IMR-90 (cell line): Measurements from ENCODE around the gene NPAP1. TPM values are rescaled to one million over a fixed set of nuclear protein-coding genes. Genes with fewer than 3 reads are reported as not detected.

Source experiments
- ATAC-seq: fragments of 200-7000 bp; cut with Tn5 transposase; 2 replicates; pipeline ENCODE4 v1.9.1; 2020; ENCODE audit warnings: low read depth, mild to moderate bottlenecking, moderate library complexity
- BruUV-seq: library from RNA; stranded (reverse); fragments of 400-500 nt; replicated peaks from 2 replicates; lab custom pipeline; 2021; lab: Mats Ljungman, UMichigan
- CTCF ChIA-PET: fragments of 300-600 bp; formaldehyde crosslinking; extraction: SDS; loops from one replicate; lab custom pipeline; 2021; ENCODE audit warnings: antibody characterized with exemption; lab: Yijun Ruan, JAX
- POLR2A ChIA-PET: fragments of 300-600 bp; sonication (Branson Sonifier 250); formaldehyde crosslinking; loops from one replicate; lab custom pipeline; 2022; ENCODE audit warnings: antibody characterized with exemption; ENCODE audit not compliant: unreplicated experiment; lab: Charles Lee
- DNase-seq: peaks from one replicate; pipeline ENCODE4 v3.0.0; 2013
- H2AFZ ChIP-seq: replicated peaks from 2 replicates; pipeline ENCODE3; 2013; ENCODE audit warnings: low read length, mild to moderate bottlenecking; ENCODE audit not compliant: poor library complexity
- H2AK5ac ChIP-seq: 2 replicates; pipeline ENCODE4 v1.6.1; 2013; ENCODE audit warnings: low read depth, low read length, inconsistent platforms
- H2AK9ac ChIP-seq: replicated peaks from 2 replicates; pipeline ENCODE3; 2013; ENCODE audit warnings: mild to moderate bottlenecking, low read depth, low read length, moderate library complexity; ENCODE audit not compliant: poor library complexity
- H2BK120ac ChIP-seq: 2 replicates; pipeline ENCODE4 v1.6.1; 2013; ENCODE audit warnings: low read depth, low read length, inconsistent platforms
- H2BK15ac ChIP-seq: 3 replicates; pipeline ENCODE4 v1.6.1; 2013; ENCODE audit warnings: low read depth, low read length, inconsistent platforms
- H2BK20ac ChIP-seq: 2 replicates; pipeline ENCODE4 v1.6.1; 2013; ENCODE audit warnings: low read depth, mild to moderate bottlenecking, inconsistent platforms, low read length, moderate library complexity
- H2BK5ac ChIP-seq: 2 replicates; pipeline ENCODE4 v1.6.1; 2013; ENCODE audit warnings: mild to moderate bottlenecking, low read depth, low read length, inconsistent platforms; ENCODE audit not compliant: poor library complexity, severe bottlenecking
- H3K14ac ChIP-seq: replicated peaks from 2 replicates; pipeline ENCODE4 v1.6.1; 2013; ENCODE audit warnings: low read depth, low read length, inconsistent platforms
- H3K18ac ChIP-seq: 2 replicates; pipeline ENCODE4 v1.6.1; 2013; ENCODE audit warnings: low read depth, low read length, control low read depth
- H3K23ac ChIP-seq: 2 replicates; pipeline ENCODE4 v1.6.1; 2013; ENCODE audit warnings: low read depth, low read length, inconsistent platforms
- H3K27ac ChIP-seq: 2 replicates; pipeline ENCODE4 v1.5.1; 2013; ENCODE audit warnings: mild to moderate bottlenecking, control low read depth, low read length; ENCODE audit not compliant: insufficient read depth
- H3K27me3 ChIP-seq: 2 replicates; pipeline ENCODE4 v1.6.1; 2013; ENCODE audit warnings: low read length; ENCODE audit not compliant: control insufficient read depth, insufficient read depth
- H3K36me3 ChIP-seq: 2 replicates; pipeline ENCODE4 v1.6.1; 2013; ENCODE audit warnings: low read length, mixed read lengths; ENCODE audit not compliant: control insufficient read depth, insufficient read depth
- H3K4ac ChIP-seq: 2 replicates; pipeline ENCODE4 v1.6.1; 2013; ENCODE audit warnings: low read depth, low read length, inconsistent platforms
- H3K4me1 ChIP-seq: 2 replicates; pipeline ENCODE4 v1.6.1; 2013; ENCODE audit warnings: low read length, mixed read lengths; ENCODE audit not compliant: control insufficient read depth, insufficient read depth
- H3K4me2 ChIP-seq: 2 replicates; pipeline ENCODE4 v1.6.1; 2013; ENCODE audit warnings: low read depth, mild to moderate bottlenecking, control low read depth, low read length, moderate library complexity
- H3K4me3 ChIP-seq: 2 replicates; pipeline ENCODE4 v1.5.1; 2013; ENCODE audit warnings: low read depth, mild to moderate bottlenecking, control low read depth, low read length, moderate library complexity; ENCODE audit not compliant: insufficient read depth
- H3K56ac ChIP-seq: 2 replicates; pipeline ENCODE4 v1.6.1; 2013; ENCODE audit warnings: low read length, inconsistent platforms; ENCODE audit not compliant: insufficient read depth; ENCODE audit errors: extremely low read depth
- H3K79me1 ChIP-seq, 2 experiments: 2 replicates each; pipeline ENCODE4 v1.6.1; 2013; ENCODE audit warnings: low read length in 2 of 2, inconsistent platforms in 1 of 2, low read depth in 1 of 2
- H3K9ac ChIP-seq: 2 replicates; pipeline ENCODE4 v1.6.1; 2013; ENCODE audit warnings: low read depth, low read length, control low read depth
- H3K9me1 ChIP-seq: 2 replicates; pipeline ENCODE4 v1.6.1; 2013; ENCODE audit warnings: low read length, inconsistent platforms; ENCODE audit not compliant: insufficient read depth
- H3K9me3 ChIP-seq: 2 replicates; pipeline ENCODE4 v1.6.1; 2013; ENCODE audit warnings: low read length; ENCODE audit not compliant: control insufficient read depth, insufficient read depth
- H4K20me1 ChIP-seq: 2 replicates; pipeline ENCODE4 v1.6.1; 2013; ENCODE audit warnings: low read length, inconsistent platforms; ENCODE audit not compliant: insufficient read depth
- H4K5ac ChIP-seq: 2 replicates; pipeline ENCODE4 v1.6.1; 2013; ENCODE audit warnings: mild to moderate bottlenecking, low read depth, low read length, control low read depth
- H4K8ac ChIP-seq, 2 experiments: 2 replicates each; pipeline ENCODE4 v1.6.1; 2013; ENCODE audit warnings: low read depth in 2 of 2, low read length in 2 of 2, control low read depth in 1 of 2, inconsistent platforms in 1 of 2
- H4K91ac ChIP-seq: 2 replicates; pipeline ENCODE4 v1.6.1; 2013; ENCODE audit warnings: low read depth, low read length, inconsistent platforms; ENCODE audit not compliant: insufficient read depth
- BHLHE40 ChIP-seq: fragments of 150-350 bp; IDR thresholded peaks from 2 replicates; pipeline ENCODE4 v1.6.1; 2016; ENCODE audit warnings: mild to moderate bottlenecking, low read depth, low read length
- CHD1 ChIP-seq: IDR thresholded peaks from 2 replicates; pipeline ENCODE4 v1.6.1; 2012; ENCODE audit warnings: low read depth, low read length, improper control_type of control experiment
- ELK1 ChIP-seq: fragments of 150-350 bp; IDR thresholded peaks from 2 replicates; pipeline ENCODE4 v1.6.1; 2016; ENCODE audit warnings: low read depth, mild to moderate bottlenecking, low read length, moderate library complexity, borderline replicate concordance
- MAFK ChIP-seq: IDR thresholded peaks from 2 replicates; pipeline ENCODE4 v1.6.1; 2012; ENCODE audit warnings: low read depth, low read length, improper control_type of control experiment
- POLR2A ChIP-seq: IDR thresholded peaks from 2 replicates; pipeline ENCODE4 v1.6.1; 2012; ENCODE audit warnings: mild to moderate bottlenecking, low read depth, low read length
- RAD21 ChIP-seq: IDR thresholded peaks from 2 replicates; pipeline ENCODE4 v1.6.1; 2012; ENCODE audit warnings: low read length, improper control_type of control experiment
- RCOR1 ChIP-seq: IDR thresholded peaks from 2 replicates; pipeline ENCODE4 v1.6.1; 2012; ENCODE audit warnings: mild to moderate bottlenecking, low read length, improper control_type of control experiment; ENCODE audit not compliant: insufficient replicate concordance
- RFX5 ChIP-seq: IDR thresholded peaks from 2 replicates; pipeline ENCODE4 v1.8.0; 2012; ENCODE audit warnings: low read depth, mild to moderate bottlenecking, low read length, moderate library complexity
- SMC3 ChIP-seq: fragments of 150-350 bp; IDR thresholded peaks from 2 replicates; pipeline ENCODE4 v1.6.1; 2016; ENCODE audit warnings: low read depth, mild to moderate bottlenecking, antibody characterized with exemption, low read length, moderate library complexity
- WGBS, 2 experiments: methylation state at CpG; one replicate each; pipeline versions ENCODE4 v1.1.5 to v1.1.7; 2013; ENCODE audit warnings: missing lambda C conversion rate in 2 of 2; ENCODE audit not compliant: insufficient read length in 1 of 2; ENCODE audit errors: extremely low coverage in 2 of 2; 5-methylcytosine and 5-hydroxymethylcytosine counted together
- dilution Hi-C: fragments of 300-500 bp; cut with HindIII; formaldehyde crosslinking; loops from one replicate; pipeline ENCODE4 v1.14.3; 2018; ENCODE audit warnings: low sequenced_read_pairs; ENCODE audit not compliant: unreplicated experiment
- in situ Hi-C: fragments of 300-500 bp; cut with MboI; formaldehyde crosslinking; loops from 3 replicates; pipeline ENCODE4 v1.14.3; 2019; ENCODE audit warnings: low sequenced_read_pairs, inconsistent platforms, mixed read lengths
- intact Hi-C: fragments of 100-400 bp; cut with micrococcal nuclease; formaldehyde crosslinking; loops from 2 replicates; pipeline ENCODE4 v1.10.0; 2022
- polyA plus RNA-seq, 3 experiments: library from polyadenylated mRNA; depleted of rRNA; stranded (reverse); fragments of >200 nt; gene quantifications; 2 replicates each; pipeline ENCODE4 v1.2.3, GENCODE V29; 2012; ENCODE audit warnings: low replicate concordance in 1 of 3
- total RNA-seq: library from RNA; depleted of rRNA; stranded (reverse); fragments of >200 nt; gene quantifications from 2 replicates; pipeline ENCODE4 v1.2.3, GENCODE V29; 2012

NPAP1 gene
- total and polyA plus RNA-seq, 2 of the 4 experiments (the other 2 are of a cell fraction) = not detected

GRCh38 chr15:24662991-24663390 is 12.6 kb upstream of the NPAP1 start:
- BruUV-seq = no TSS peak
- no peak for ATAC-seq
- ChIA-PET POLR2A (no interaction called here), CTCF (no interaction called here)
- Histone ChIP-seq H3K4me2 (no peak overlapping the region), H4K20me1 (no peaks in the 10 kb centered on the region), H3K23ac (no peak overlapping the region), H2AK5ac (no peak overlapping the region), H3K27ac (no peak overlapping the region), H3K14ac (no peak overlapping the region), H3K18ac (no peak overlapping the region), H3K4me1 (no peaks in the 10 kb centered on the region), H4K8ac (no peak overlapping the region), H2BK15ac (no peak overlapping the region), H3K27me3 (no peaks in the 10 kb centered on the region), H3K9me1 (no peaks in the 10 kb centered on the region), H3K4ac (no peak overlapping the region), H4K5ac (no peak overlapping the region), H3K56ac (no peak overlapping the region), H2AFZ (no peak overlapping the region), H2AK9ac (no peak overlapping the region), H3K4me3 (no peak overlapping the region), H2BK5ac (no peak overlapping the region), H2BK20ac (no peak overlapping the region), H4K91ac (no peak overlapping the region), H3K79me1 (no peaks in the 10 kb centered on the region), H2BK120ac (no peak overlapping the region), H3K9ac (no peak overlapping the region), H3K36me3 (no peaks in the 10 kb centered on the region), H3K9me3 (peaks cover 6% of the 10 kb centered on the region)
- WGBS, 2 experiments = no CpG with 5 or more reads among the region's 1 CpG
- intact Hi-C loops = loop anchor here (5.0 kb wide), 1 partner anchor 799 kb away; no protein-coding TSS in a partner anchor
- TF ChIP-seq MAFK (no peak), RAD21 (no peak), RFX5 (no peak), RCOR1 (no peak), ELK1 (no peak), CHD1 (no peak), BHLHE40 (no peak), SMC3 (no peak), POLR2A (no peak)
- DNase-seq = no peak
- dilution Hi-C loops = no loop called here
- in situ Hi-C loops = no loop called here
